ENCODE measurements around the gene LYVE1. TPM values are rescaled to one million over a fixed set of nuclear protein-coding genes. Genes with fewer than 3 reads are reported as not detected.

LYVE1 gene
- total and polyA plus RNA-seq, 2 donors, result 4.1 to 16.1 TPM

GRCh38 chr11:10604798-10605197 lies 36.3 kb upstream of the LYVE1 start:
- DNase-seq (ENCODE audit: low read depth in 6 of 9, low spot score in 9 of 9), result no peak
- Histone ChIP-seq H3K4me3 (ENCODE audit: low read length in 2 of 2) (no peak overlapping the region), H3K27ac (ENCODE audit: low read depth in 1 of 2, low read length in 1 of 2) (peak overlapping the region in 1 of 2 donors; percentile 85), H3K36me3 (ENCODE audit: control insufficient read depth in 2 of 2, insufficient read depth in 2 of 2, low read length in 1 of 2) (no peaks in the 10 kb centered on the region), H3K4me1 (ENCODE audit: control insufficient read depth in 2 of 2, insufficient read depth in 2 of 2, low read length in 2 of 2) (peaks cover 50 to 88% of the 10 kb centered on the region in 2 donors), H3K9me3 (ENCODE audit: control insufficient read depth in 2 of 2, insufficient read depth in 1 of 2, low read length in 1 of 2) (no peaks in the 10 kb centered on the region), H3K27me3 (ENCODE audit: control insufficient read depth in 2 of 2, insufficient read depth in 1 of 2, low read length in 1 of 2) (no peaks in the 10 kb centered on the region)
- 89% methylated on average over 3 of the region's 3 CpGs for WGBS

GRCh38 chr11:10604340-10604748 lies 35.9 kb upstream of the LYVE1 start:
- no peaks in the 10 kb centered on the region for H3K27me3 ChIP-seq (ENCODE audit: control insufficient read depth in 2 of 2, insufficient read depth in 1 of 2, low read length in 1 of 2)
- peak overlapping the region in 1 of 2 donors; percentile 85 for H3K27ac ChIP-seq (ENCODE audit: low read depth in 1 of 2, low read length in 1 of 2)
- 20% methylated on average over 9 of the region's 9 CpGs for WGBS
- no peaks in the 10 kb centered on the region for H3K36me3 ChIP-seq (ENCODE audit: control insufficient read depth in 2 of 2, insufficient read depth in 2 of 2, low read length in 1 of 2)
- peak in 3 of 9 donors; percentile 57 to 80 (median 58) for DNase-seq (ENCODE audit: low read depth in 6 of 9, low spot score in 9 of 9)
- H3K9me3 ChIP-seq (ENCODE audit: control insufficient read depth in 2 of 2, insufficient read depth in 1 of 2, low read length in 1 of 2), result no peaks in the 10 kb centered on the region
- no peak overlapping the region for H3K4me3 ChIP-seq (ENCODE audit: low read length in 2 of 2)
- H3K4me1 ChIP-seq (ENCODE audit: control insufficient read depth in 2 of 2, insufficient read depth in 2 of 2, low read length in 2 of 2), result peaks cover 53 to 90% of the 10 kb centered on the region in 2 donors

- no peak for DNase-seq (ENCODE audit: low read depth in 6 of 9, low spot score in 9 of 9)
- Histone ChIP-seq H3K4me1 (ENCODE audit: control insufficient read depth in 2 of 2, insufficient read depth in 2 of 2, low read length in 2 of 2) (peaks cover 53 to 92% of the 10 kb centered on the region in 2 donors), H3K9me3 (ENCODE audit: control insufficient read depth in 2 of 2, insufficient read depth in 1 of 2, low read length in 1 of 2) (no peaks in the 10 kb centered on the region), H3K36me3 (ENCODE audit: control insufficient read depth in 2 of 2, insufficient read depth in 2 of 2, low read length in 1 of 2) (no peaks in the 10 kb centered on the region), H3K27ac (ENCODE audit: low read depth in 1 of 2, low read length in 1 of 2) (peak overlapping the region in 1 of 2 donors; percentile 85), H3K27me3 (ENCODE audit: control insufficient read depth in 2 of 2, insufficient read depth in 1 of 2, low read length in 1 of 2) (no peaks in the 10 kb centered on the region), H3K4me3 (ENCODE audit: low read length in 2 of 2) (no peak overlapping the region)
- 98% methylated on average over 5 of the region's 5 CpGs for WGBS
These were observed 35.3 kb upstream of the LYVE1 start for GRCh38 chr11:10603721-10604297.

GRCh38 chr11:10602945-10603344 lies 34.5 kb upstream of the LYVE1 start:
- 98% methylated on average over 12 of the region's 12 CpGs for WGBS
- Histone ChIP-seq H3K27me3 (ENCODE audit: control insufficient read depth in 2 of 2, insufficient read depth in 1 of 2, low read length in 1 of 2) (no peaks in the 10 kb centered on the region), H3K4me1 (ENCODE audit: control insufficient read depth in 2 of 2, insufficient read depth in 2 of 2, low read length in 2 of 2) (peaks cover 53 to 87% of the 10 kb centered on the region in 2 donors), H3K27ac (ENCODE audit: low read depth in 1 of 2, low read length in 1 of 2) (no peak overlapping the region), H3K4me3 (ENCODE audit: low read length in 2 of 2) (no peak overlapping the region), H3K9me3 (ENCODE audit: control insufficient read depth in 2 of 2, insufficient read depth in 1 of 2, low read length in 1 of 2) (no peaks in the 10 kb centered on the region), H3K36me3 (ENCODE audit: control insufficient read depth in 2 of 2, insufficient read depth in 2 of 2, low read length in 1 of 2) (no peaks in the 10 kb centered on the region)
- DNase-seq (ENCODE audit: low read depth in 6 of 9, low spot score in 9 of 9), result no peak

GRCh38 chr11:10602366-10602765 lies 33.9 kb upstream of the LYVE1 start:
- DNase-seq (ENCODE audit: low read depth in 6 of 9, low spot score in 9 of 9), result no peak
- Histone ChIP-seq H3K27me3 (ENCODE audit: control insufficient read depth in 2 of 2, insufficient read depth in 1 of 2, low read length in 1 of 2) (no peaks in the 10 kb centered on the region), H3K9me3 (ENCODE audit: control insufficient read depth in 2 of 2, insufficient read depth in 1 of 2, low read length in 1 of 2) (no peaks in the 10 kb centered on the region), H3K4me3 (ENCODE audit: low read length in 2 of 2) (no peak overlapping the region), H3K27ac (ENCODE audit: low read depth in 1 of 2, low read length in 1 of 2) (no peak overlapping the region), H3K4me1 (ENCODE audit: control insufficient read depth in 2 of 2, insufficient read depth in 2 of 2, low read length in 2 of 2) (peaks cover 52 to 82% of the 10 kb centered on the region in 2 donors), H3K36me3 (ENCODE audit: control insufficient read depth in 2 of 2, insufficient read depth in 2 of 2, low read length in 1 of 2) (no peaks in the 10 kb centered on the region)
- WGBS, result 99% methylated on average over 7 of the region's 7 CpGs

- 93% methylated on average over 6 of the region's 6 CpGs for WGBS
- Histone ChIP-seq H3K36me3 (ENCODE audit: control insufficient read depth in 2 of 2, insufficient read depth in 2 of 2, low read length in 1 of 2) (no peaks in the 10 kb centered on the region), H3K27me3 (ENCODE audit: control insufficient read depth in 2 of 2, insufficient read depth in 1 of 2, low read length in 1 of 2) (no peaks in the 10 kb centered on the region), H3K27ac (ENCODE audit: low read depth in 1 of 2, low read length in 1 of 2) (no peak overlapping the region), H3K9me3 (ENCODE audit: control insufficient read depth in 2 of 2, insufficient read depth in 1 of 2, low read length in 1 of 2) (no peaks in the 10 kb centered on the region), H3K4me1 (ENCODE audit: control insufficient read depth in 2 of 2, insufficient read depth in 2 of 2, low read length in 2 of 2) (peaks cover 47 to 77% of the 10 kb centered on the region in 2 donors), H3K4me3 (ENCODE audit: low read length in 2 of 2) (no peak overlapping the region)
- no peak for DNase-seq (ENCODE audit: low read depth in 6 of 9, low spot score in 9 of 9)
These were observed 33.4 kb upstream of the LYVE1 start for GRCh38 chr11:10601837-10602236.

- H3K27me3 ChIP-seq (ENCODE audit: control insufficient read depth in 2 of 2, insufficient read depth in 1 of 2, low read length in 1 of 2), result no peaks in the 10 kb centered on the region
- no peaks in the 10 kb centered on the region for H3K36me3 ChIP-seq (ENCODE audit: control insufficient read depth in 2 of 2, insufficient read depth in 2 of 2, low read length in 1 of 2)
- H3K4me3 ChIP-seq (ENCODE audit: low read length in 2 of 2), result no peak overlapping the region
- WGBS, result 98% methylated on average over 11 of the region's 11 CpGs
- peaks cover 36 to 66% of the 10 kb centered on the region in 2 donors for H3K4me1 ChIP-seq (ENCODE audit: control insufficient read depth in 2 of 2, insufficient read depth in 2 of 2, low read length in 2 of 2)
- peak overlapping the region in 1 of 2 donors; percentile 28 for H3K27ac ChIP-seq (ENCODE audit: low read depth in 1 of 2, low read length in 1 of 2)
- DNase-seq (ENCODE audit: low read depth in 6 of 9, low spot score in 9 of 9), result no peak
- H3K9me3 ChIP-seq (ENCODE audit: control insufficient read depth in 2 of 2, insufficient read depth in 1 of 2, low read length in 1 of 2), result no peaks in the 10 kb centered on the region
These were observed 32.2 kb upstream of the LYVE1 start for GRCh38 chr11:10600570-10601248.

- Histone ChIP-seq H3K9me3 (ENCODE audit: control insufficient read depth in 2 of 2, insufficient read depth in 1 of 2, low read length in 1 of 2) (no peaks in the 10 kb centered on the region), H3K27me3 (ENCODE audit: control insufficient read depth in 2 of 2, insufficient read depth in 1 of 2, low read length in 1 of 2) (no peaks in the 10 kb centered on the region), H3K27ac (ENCODE audit: low read depth in 1 of 2, low read length in 1 of 2) (peak overlapping the region in 1 of 2 donors; percentile 28), H3K4me3 (ENCODE audit: low read length in 2 of 2) (no peak overlapping the region), H3K4me1 (ENCODE audit: control insufficient read depth in 2 of 2, insufficient read depth in 2 of 2, low read length in 2 of 2) (peaks cover 25 to 54% of the 10 kb centered on the region in 2 donors), H3K36me3 (ENCODE audit: control insufficient read depth in 2 of 2, insufficient read depth in 2 of 2, low read length in 1 of 2) (no peaks in the 10 kb centered on the region)
- no peak for DNase-seq (ENCODE audit: low read depth in 6 of 9, low spot score in 9 of 9)
- WGBS, result 97% methylated on average over 6 of the region's 6 CpGs
These were observed 31.1 kb upstream of the LYVE1 start for GRCh38 chr11:10599388-10600175.

GRCh38 chr11:10598816-10599215 lies 30.4 kb upstream of the LYVE1 start:
- 94% methylated on average over 6 of the region's 6 CpGs for WGBS

More at GRCh38 chr11:10598816-10599215, 30.4 kb upstream of the LYVE1 start:
- no peak for DNase-seq (ENCODE audit: low read depth in 6 of 9, low spot score in 9 of 9)
- Histone ChIP-seq H3K4me3 (ENCODE audit: low read length in 2 of 2) (no peak overlapping the region), H3K4me1 (ENCODE audit: control insufficient read depth in 2 of 2, insufficient read depth in 2 of 2, low read length in 2 of 2) (peaks cover 18 to 47% of the 10 kb centered on the region in 2 donors), H3K27me3 (ENCODE audit: control insufficient read depth in 2 of 2, insufficient read depth in 1 of 2, low read length in 1 of 2) (no peaks in the 10 kb centered on the region), H3K27ac (ENCODE audit: low read depth in 1 of 2, low read length in 1 of 2) (no peak overlapping the region), H3K9me3 (ENCODE audit: control insufficient read depth in 2 of 2, insufficient read depth in 1 of 2, low read length in 1 of 2) (no peaks in the 10 kb centered on the region), H3K36me3 (ENCODE audit: control insufficient read depth in 2 of 2, insufficient read depth in 2 of 2, low read length in 1 of 2) (no peaks in the 10 kb centered on the region)
